GM23338 (cell line): Measurements from ENCODE around the gene SLC8A3.

Source experiments
- CREB1 ChIP-seq: fragments of 250-450 bp; sonication (Bioruptor Pico); IDR thresholded peaks from 2 replicates; pipeline ENCODE4 v1.5.0; 2020; ENCODE audit warnings: low read depth, mild to moderate bottlenecking, moderate library complexity
- CTCF ChIP-seq, 2 experiments: fragments of 200-600 bp in 1 of 2; sonication (generic) in 1 of 2; conservative IDR thresholded peaks; 2 replicates each; pipeline versions ENCODE4 v1.5.1 to v1.6.1; 2016 to 2017; ENCODE audit warnings: antibody characterized with exemption in 2 of 2, low read depth in 2 of 2, mild to moderate bottlenecking in 2 of 2, moderate library complexity in 1 of 2
- ETS1 ChIP-seq: IDR thresholded peaks from 2 replicates; pipeline ENCODE4 v1.6.1; 2016; ENCODE audit warnings: antibody characterized with exemption
- EZH2 ChIP-seq: fragments of 200-600 bp; sonication (generic); IDR thresholded peaks from one replicate; pipeline ENCODE4 v1.8.0; 2017; ENCODE audit warnings: antibody characterized with exemption, mild to moderate bottlenecking, low read depth; ENCODE audit not compliant: unreplicated experiment
- EZH2phosphoT487 ChIP-seq: fragments of 200-600 bp; sonication (generic); IDR thresholded peaks from one replicate; pipeline ENCODE4 v1.8.1; 2018; ENCODE audit warnings: antibody characterized with exemption; ENCODE audit not compliant: unreplicated experiment
- NANOG ChIP-seq: IDR thresholded peaks from 2 replicates; pipeline ENCODE4 v1.6.1; 2016; ENCODE audit warnings: antibody characterized with exemption, borderline replicate concordance
- POLR2AphosphoS5 ChIP-seq: IDR thresholded peaks from 2 replicates; pipeline ENCODE4 v1.6.1; 2016; ENCODE audit warnings: antibody characterized with exemption, low read depth
- REST ChIP-seq: IDR thresholded peaks from one replicate; pipeline ENCODE4 v1.6.1; 2018; ENCODE audit warnings: antibody characterized with exemption; ENCODE audit not compliant: unreplicated experiment
- STAT1 ChIP-seq: IDR thresholded peaks from one replicate; pipeline ENCODE4 v1.6.1; 2016; ENCODE audit warnings: antibody characterized with exemption; ENCODE audit not compliant: unreplicated experiment

- no peak for TF ChIP-seq CTCF (conservative IDR thresholded peaks at IDR 0.05; ENCODE audit: low read depth in 2 of 2)
- TF ChIP-seq POLR2AphosphoS5, result no peak
- no peak for TF ChIP-seq REST
- no peak for TF ChIP-seq EZH2
- no peak for TF ChIP-seq CREB1 (CRISPR knock-in tag)
- no peak for TF ChIP-seq EZH2phosphoT487
- no peak for TF ChIP-seq STAT1
- TF ChIP-seq NANOG, result no peak
- no peak for TF ChIP-seq ETS1
These were observed 44.7 kb downstream of the SLC8A3 start for GRCh38 chr14:70144046-70144445.
